SK-N-SH treated with all-trans-retinoic acid at 6 μM for 48 hours (cell line): Measurements from ENCODE around the gene FLRT3.

Source experiments
- ATAC-seq: fragments of 200-7000 bp; cut with Tn5 transposase; 3 replicates; pipeline ENCODE4 v1.9.1; 2020; ENCODE audit warnings: mild to moderate bottlenecking, moderate library complexity
- ARNTL ChIP-seq: fragments of 450-650 bp; formaldehyde crosslinking; IDR thresholded peaks from 2 replicates; pipeline ENCODE4 v1.5.0; 2020; ENCODE audit warnings: low read depth, mild to moderate bottlenecking, moderate library complexity, borderline replicate concordance
- BACH2 ChIP-seq: fragments of 250-450 bp; sonication (Bioruptor Pico); IDR thresholded peaks from 2 replicates; pipeline ENCODE4 v1.9.0; 2021; ENCODE audit warnings: mild to moderate bottlenecking, borderline replicate concordance
- CREB5 ChIP-seq: fragments of 250-450 bp; sonication (Bioruptor Pico); IDR thresholded peaks from 2 replicates; pipeline ENCODE4 v1.5.1; 2020; ENCODE audit warnings: low read depth, mild to moderate bottlenecking, moderate library complexity
- CSDC2 ChIP-seq: fragments of 250-450 bp; sonication (Bioruptor Pico); IDR thresholded peaks from 2 replicates; pipeline ENCODE4 v1.5.0; 2020; ENCODE audit warnings: mild to moderate bottlenecking, moderate library complexity
- ESRRG ChIP-seq: fragments of 250-450 bp; sonication (Bioruptor Pico); IDR thresholded peaks from 2 replicates; pipeline ENCODE4 v1.6.1; 2021; ENCODE audit warnings: mild to moderate bottlenecking
- GLIS3 ChIP-seq: fragments of 250-450 bp; sonication (Bioruptor Pico); IDR thresholded peaks from 2 replicates; pipeline ENCODE4 v1.5.0; 2020; ENCODE audit warnings: mild to moderate bottlenecking, moderate library complexity
- ISL1 ChIP-seq: fragments of 250-450 bp; sonication (Bioruptor Pico); IDR thresholded peaks from 2 replicates; pipeline ENCODE4 v2.1.2; 2022; ENCODE audit warnings: mild to moderate bottlenecking, moderate library complexity
- OSR1 ChIP-seq: fragments of 250-450 bp; sonication (Bioruptor Pico); IDR thresholded peaks from 2 replicates; pipeline ENCODE4 v1.8.0; 2022; ENCODE audit warnings: moderate library complexity, mild to moderate bottlenecking, inconsistent platforms
- PPARA ChIP-seq: fragments of 250-450 bp; sonication (Bioruptor Pico); IDR thresholded peaks from 2 replicates; pipeline ENCODE4 v1.5.0; 2020; ENCODE audit warnings: mild to moderate bottlenecking, borderline replicate concordance
- RARB ChIP-seq: fragments of 250-450 bp; sonication (Bioruptor Pico); IDR thresholded peaks from 2 replicates; pipeline ENCODE4 v1.8.0; 2021; ENCODE audit warnings: mild to moderate bottlenecking, moderate library complexity
- SNAI2 ChIP-seq: fragments of 250-450 bp; sonication (Bioruptor Pico); IDR thresholded peaks from 2 replicates; pipeline ENCODE4 v1.5.0; 2020; ENCODE audit warnings: mild to moderate bottlenecking, moderate library complexity
- TCF4 ChIP-seq: fragments of 250-450 bp; sonication (Bioruptor Pico); IDR thresholded peaks from 2 replicates; pipeline ENCODE4 v1.8.0; 2021; ENCODE audit warnings: mild to moderate bottlenecking, moderate library complexity, borderline replicate concordance
- TOX ChIP-seq: fragments of 250-450 bp; sonication (Bioruptor Pico); IDR thresholded peaks from 2 replicates; pipeline ENCODE4 v1.8.0; 2021; ENCODE audit warnings: mild to moderate bottlenecking, moderate library complexity, borderline replicate concordance
- TSHZ2 ChIP-seq: fragments of 250-450 bp; sonication (Bioruptor Pico); IDR thresholded peaks from 2 replicates; pipeline ENCODE4 v1.5.0; 2020; ENCODE audit warnings: mild to moderate bottlenecking, moderate library complexity
- ZC3H10 ChIP-seq: fragments of 250-450 bp; sonication (Bioruptor Pico); IDR thresholded peaks from 2 replicates; pipeline ENCODE4 v1.5.1; 2021; ENCODE audit warnings: mild to moderate bottlenecking, moderate library complexity
- ZFP30 ChIP-seq: fragments of 450-650 bp; formaldehyde crosslinking; IDR thresholded peaks from 2 replicates; pipeline ENCODE4 v1.5.0; 2022; ENCODE audit warnings: mild to moderate bottlenecking, moderate library complexity
- ZNF565 ChIP-seq: fragments of 450-650 bp; formaldehyde crosslinking; conservative IDR thresholded peaks from 2 replicates; pipeline ENCODE4 v1.5.0; 2020; ENCODE audit warnings: low read depth, mild to moderate bottlenecking, moderate library complexity
- ZNF70 ChIP-seq: fragments of 450-650 bp; formaldehyde crosslinking; IDR thresholded peaks from 2 replicates; pipeline ENCODE4 v1.5.0; 2020; ENCODE audit warnings: mild to moderate bottlenecking, moderate library complexity
- ZNF8 ChIP-seq: fragments of 450-650 bp; formaldehyde crosslinking; IDR thresholded peaks from 2 replicates; pipeline ENCODE4 v1.5.0; 2020; ENCODE audit warnings: mild to moderate bottlenecking, moderate library complexity
- TF ChIP-seq, protein P1 (sequence below): fragments of 250-450 bp; sonication (Bioruptor Pico); IDR thresholded peaks from 2 replicates; pipeline ENCODE4 v1.8.0; 2020; ENCODE audit warnings: mild to moderate bottlenecking, moderate library complexity, borderline replicate concordance
- TF ChIP-seq, protein P2 (sequence below): fragments of 250-450 bp; sonication (Bioruptor Pico); IDR thresholded peaks from 2 replicates; pipeline ENCODE4 v1.5.1; 2021; ENCODE audit warnings: mild to moderate bottlenecking, moderate library complexity
- TF ChIP-seq, protein P3 (sequence below): fragments of 250-450 bp; sonication (Bioruptor Pico); IDR thresholded peaks from 2 replicates; pipeline ENCODE4 v1.8.0; 2021; ENCODE audit warnings: low read depth, mild to moderate bottlenecking, moderate library complexity, borderline replicate concordance

The FLRT3 gene

GRCh38 chr20:14295770-14296309, 41.6 kb downstream of the FLRT3 start:
- no peak for ATAC-seq
- TF ChIP-seq ESRRG (no peak), ZFP30 (no peak), PPARA (no peak), TOX (CRISPR knock-in tag) (no peak), SNAI2 (CRISPR knock-in tag) (no peak), RARB (CRISPR knock-in tag) (no peak), ZC3H10 (CRISPR knock-in tag) (no peak), ZNF70 (no peak), BACH2 (CRISPR knock-in tag) (no peak), ZNF565 (CRISPR knock-in tag) (no peak), GLIS3 (no peak), ISL1 (CRISPR knock-in tag) (no peak), CSDC2 (no peak), CREB5 (CRISPR knock-in tag) (no peak), ARNTL (CRISPR knock-in tag) (no peak), OSR1 (CRISPR knock-in tag) (no peak)
- TF ChIP-seq, protein P1, sequence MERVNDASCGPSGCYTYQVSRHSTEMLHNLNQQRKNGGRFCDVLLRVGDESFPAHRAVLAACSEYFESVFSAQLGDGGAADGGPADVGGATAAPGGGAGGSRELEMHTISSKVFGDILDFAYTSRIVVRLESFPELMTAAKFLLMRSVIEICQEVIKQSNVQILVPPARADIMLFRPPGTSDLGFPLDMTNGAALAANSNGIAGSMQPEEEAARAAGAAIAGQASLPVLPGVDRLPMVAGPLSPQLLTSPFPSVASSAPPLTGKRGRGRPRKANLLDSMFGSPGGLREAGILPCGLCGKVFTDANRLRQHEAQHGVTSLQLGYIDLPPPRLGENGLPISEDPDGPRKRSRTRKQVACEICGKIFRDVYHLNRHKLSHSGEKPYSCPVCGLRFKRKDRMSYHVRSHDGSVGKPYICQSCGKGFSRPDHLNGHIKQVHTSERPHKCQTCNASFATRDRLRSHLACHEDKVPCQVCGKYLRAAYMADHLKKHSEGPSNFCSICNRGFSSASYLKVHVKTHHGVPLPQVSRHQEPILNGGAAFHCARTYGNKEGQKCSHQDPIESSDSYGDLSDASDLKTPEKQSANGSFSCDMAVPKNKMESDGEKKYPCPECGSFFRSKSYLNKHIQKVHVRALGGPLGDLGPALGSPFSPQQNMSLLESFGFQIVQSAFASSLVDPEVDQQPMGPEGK (CRISPR knock-in tag) = no peak
- TF ChIP-seq, protein P2, sequence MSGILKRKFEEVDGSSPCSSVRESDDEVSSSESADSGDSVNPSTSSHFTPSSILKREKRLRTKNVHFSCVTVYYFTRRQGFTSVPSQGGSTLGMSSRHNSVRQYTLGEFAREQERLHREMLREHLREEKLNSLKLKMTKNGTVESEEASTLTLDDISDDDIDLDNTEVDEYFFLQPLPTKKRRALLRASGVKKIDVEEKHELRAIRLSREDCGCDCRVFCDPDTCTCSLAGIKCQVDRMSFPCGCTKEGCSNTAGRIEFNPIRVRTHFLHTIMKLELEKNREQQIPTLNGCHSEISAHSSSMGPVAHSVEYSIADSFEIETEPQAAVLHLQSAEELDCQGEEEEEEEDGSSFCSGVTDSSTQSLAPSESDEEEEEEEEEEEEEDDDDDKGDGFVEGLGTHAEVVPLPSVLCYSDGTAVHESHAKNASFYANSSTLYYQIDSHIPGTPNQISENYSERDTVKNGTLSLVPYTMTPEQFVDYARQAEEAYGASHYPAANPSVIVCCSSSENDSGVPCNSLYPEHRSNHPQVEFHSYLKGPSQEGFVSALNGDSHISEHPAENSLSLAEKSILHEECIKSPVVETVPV (CRISPR knock-in tag) = no peak

DNA sequence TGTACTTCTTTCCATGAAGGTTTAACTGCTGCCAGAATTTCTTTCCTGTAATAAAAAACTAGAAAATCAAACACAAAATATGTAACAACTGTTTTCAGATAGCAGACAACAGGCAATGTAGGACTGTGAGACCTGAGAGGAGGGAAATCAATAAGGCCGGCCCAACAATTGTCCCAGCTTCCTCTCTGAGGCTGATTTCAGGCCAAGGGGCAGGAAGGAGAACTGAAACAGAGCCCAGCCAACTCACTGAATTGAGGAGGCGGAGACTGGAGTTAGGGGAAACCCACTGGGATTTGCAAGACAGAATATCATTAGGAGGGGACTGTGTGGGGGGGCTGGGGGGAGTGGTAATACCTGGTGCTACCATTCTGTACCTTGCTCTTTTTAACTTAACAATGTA, 42.2 kb downstream of the FLRT3 start:
- no peak for TF ChIP-seq ARNTL (CRISPR knock-in tag)
- TF ChIP-seq ZNF565 (CRISPR knock-in tag) = no peak
- TF ChIP-seq ZNF8 (CRISPR knock-in tag) = no peak
- TF ChIP-seq RARB (CRISPR knock-in tag) = no peak
- no peak for TF ChIP-seq ZNF70
- no peak for TF ChIP-seq TSHZ2 (CRISPR knock-in tag)
- TF ChIP-seq, protein P1 (CRISPR knock-in tag) = no peak
- TF ChIP-seq ZC3H10 (CRISPR knock-in tag) = no peak
- no peak for TF ChIP-seq OSR1 (CRISPR knock-in tag)
- TF ChIP-seq TCF4 (CRISPR knock-in tag) = no peak
- no peak for TF ChIP-seq GLIS3
- TF ChIP-seq, protein P2 (CRISPR knock-in tag) = no peak
- no peak for TF ChIP-seq CSDC2
- TF ChIP-seq SNAI2 (CRISPR knock-in tag) = no peak
- no peak for TF ChIP-seq ZFP30
- TF ChIP-seq, protein P3, sequence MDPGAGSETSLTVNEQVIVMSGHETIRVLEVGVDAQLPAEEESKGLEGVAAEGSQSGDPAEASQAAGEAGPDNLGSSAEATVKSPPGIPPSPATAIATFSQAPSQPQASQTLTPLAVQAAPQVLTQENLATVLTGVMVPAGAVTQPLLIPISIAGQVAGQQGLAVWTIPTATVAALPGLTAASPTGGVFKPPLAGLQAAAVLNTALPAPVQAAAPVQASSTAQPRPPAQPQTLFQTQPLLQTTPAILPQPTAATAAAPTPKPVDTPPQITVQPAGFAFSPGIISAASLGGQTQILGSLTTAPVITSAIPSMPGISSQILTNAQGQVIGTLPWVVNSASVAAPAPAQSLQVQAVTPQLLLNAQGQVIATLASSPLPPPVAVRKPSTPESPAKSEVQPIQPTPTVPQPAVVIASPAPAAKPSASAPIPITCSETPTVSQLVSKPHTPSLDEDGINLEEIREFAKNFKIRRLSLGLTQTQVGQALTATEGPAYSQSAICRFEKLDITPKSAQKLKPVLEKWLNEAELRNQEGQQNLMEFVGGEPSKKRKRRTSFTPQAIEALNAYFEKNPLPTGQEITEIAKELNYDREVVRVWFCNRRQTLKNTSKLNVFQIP (CRISPR knock-in tag) = no peak
- no peak for TF ChIP-seq CREB5 (CRISPR knock-in tag)
- no peak for TF ChIP-seq ISL1 (CRISPR knock-in tag)
- no peak for TF ChIP-seq BACH2 (CRISPR knock-in tag)
- TF ChIP-seq TOX (CRISPR knock-in tag) = no peak
- TF ChIP-seq, all 23 proteins: peak for 0
- ATAC-seq = no peak
